BE2C (cell line): ENCODE measurements around the gene SOX15.

Source experiments
- DNase-seq: peaks from one replicate; pipeline ENCODE4 v3.0.0-alpha.2; 2020
- H3K27me3 ChIP-seq: fragments of 250-450 bp; sonication (Bioruptor Pico); 2 replicates; pipeline ENCODE4 v1.5.1; 2020; ENCODE audit warnings: mild to moderate bottlenecking
- H3K36me3 ChIP-seq: fragments of 250-450 bp; sonication (Bioruptor Pico); 2 replicates; pipeline ENCODE4 v1.5.1; 2020; ENCODE audit warnings: mild to moderate bottlenecking
- H3K4me1 ChIP-seq: fragments of 250-450 bp; sonication (Bioruptor Pico); 2 replicates; pipeline ENCODE4 v1.5.1; 2020
- H3K4me3 ChIP-seq: 2 replicates; pipeline ENCODE4 v1.5.1; 2011; ENCODE audit warnings: low read depth, low read length
- H3K9me3 ChIP-seq: fragments of 250-450 bp; sonication (Bioruptor Pico); 2 replicates; pipeline ENCODE4 v1.5.1; 2020
- CTCF ChIP-seq: IDR thresholded peaks from 2 replicates; pipeline ENCODE4 v1.5.1; 2012; ENCODE audit warnings: mild to moderate bottlenecking, low read depth, low read length

Gene SOX15

GRCh38 chr17:7550344-7550743 is 39.5 kb downstream of the SOX15 start:
- Histone ChIP-seq H3K4me3 (no peak overlapping the region), H3K27me3 (no peaks in the 10 kb centered on the region), H3K36me3 (no peaks in the 10 kb centered on the region), H3K9me3 (no peaks in the 10 kb centered on the region), H3K4me1 (no peaks in the 10 kb centered on the region)
- DNase-seq = no peak
- TF ChIP-seq CTCF = no peak

GRCh38 chr17:7549401-7550055 is 40.4 kb downstream of the SOX15 start:
- Histone ChIP-seq H3K9me3 (no peaks in the 10 kb centered on the region), H3K4me3 (no peak overlapping the region), H3K4me1 (no peaks in the 10 kb centered on the region), H3K27me3 (no peaks in the 10 kb centered on the region), H3K36me3 (no peaks in the 10 kb centered on the region)
- no peak for DNase-seq
- TF ChIP-seq CTCF = no peak

DNA sequence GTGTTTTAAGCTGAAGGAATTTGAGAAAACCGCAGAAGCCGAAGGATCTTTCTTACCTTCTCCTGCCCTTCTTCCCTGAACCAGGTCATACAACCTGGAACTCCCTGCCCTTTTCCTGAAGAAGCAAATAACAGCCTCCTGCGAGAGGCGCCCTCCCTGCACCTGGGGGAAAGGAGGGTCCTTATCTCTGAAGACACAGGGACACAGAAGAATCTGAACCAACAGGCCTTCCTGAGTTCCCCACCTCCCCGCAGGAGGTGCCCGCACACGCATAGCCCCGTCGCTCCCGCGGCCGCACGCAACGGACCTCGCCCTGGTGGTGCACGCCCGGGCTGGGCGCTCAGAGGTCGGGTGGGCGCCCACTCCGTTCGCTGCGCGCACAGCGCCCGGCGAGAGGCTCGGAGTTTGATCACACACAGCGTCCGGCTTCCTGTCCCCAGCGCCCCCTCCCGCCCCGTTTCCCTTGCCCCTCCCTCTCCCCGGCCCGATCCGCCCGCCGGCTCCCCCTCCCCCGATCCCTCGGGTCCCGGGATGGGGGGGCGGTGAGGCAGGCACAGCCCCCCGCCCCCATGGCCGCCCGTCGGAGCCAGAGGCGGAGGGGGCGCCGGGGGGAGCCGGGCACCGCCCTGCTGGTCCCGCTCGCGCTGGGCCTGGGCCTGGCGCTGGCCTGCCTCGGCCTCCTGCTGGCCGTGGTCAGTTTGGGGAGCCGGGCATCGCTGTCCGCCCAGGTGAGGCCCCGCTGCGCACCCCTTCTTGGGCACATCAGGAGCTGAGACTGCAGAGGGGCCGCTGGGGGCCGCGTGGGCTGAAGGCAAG is 41.1 kb downstream of the SOX15 start, which contains the start of gene TNFSF12:
Gene TNFSF12, plus strand, starts transcription at position 474 of the 816 bp plus-strand sequence. Its CDS starts 96 bp downstream, at position 570.
- H3K4me1 ChIP-seq = no peaks in the 10 kb centered on the region
- no peak within 1 kb of the TSS for H3K4me3 ChIP-seq
- no peak for DNase-seq

DNA sequence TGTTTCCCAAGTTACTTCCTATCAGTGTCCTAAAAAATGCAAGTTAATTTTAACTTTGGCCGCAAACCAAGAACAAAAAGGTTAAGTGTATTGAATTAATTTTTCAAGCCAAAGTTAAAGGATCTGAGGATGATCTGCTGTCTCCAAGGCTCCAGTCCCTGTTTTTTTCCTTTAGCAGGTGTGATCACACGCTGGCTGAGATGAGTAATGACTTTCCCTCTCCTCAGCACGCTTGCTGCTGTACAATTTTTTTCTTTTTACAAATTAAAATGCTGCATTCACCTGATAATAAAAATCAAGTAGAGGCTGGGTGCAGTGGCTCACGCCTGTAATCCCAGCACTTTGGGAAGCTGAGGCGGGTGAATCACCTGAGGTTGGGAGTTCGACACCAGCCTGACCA is 45.0 kb downstream of the SOX15 start:
- H3K9me3 ChIP-seq = no peaks in the 10 kb centered on the region
- H3K4me3 ChIP-seq = no peak overlapping the region
- H3K27me3 ChIP-seq = no peaks in the 10 kb centered on the region
- DNase-seq = no peak
- H3K4me1 ChIP-seq = no peaks in the 10 kb centered on the region
- no peak for TF ChIP-seq CTCF
- no peaks in the 10 kb centered on the region for H3K36me3 ChIP-seq

More for the DNA sequence above, 41.1 kb downstream of the SOX15 start, which contains the start of gene TNFSF12:
- Histone ChIP-seq H3K27me3 (no peaks in the 10 kb centered on the region), H3K9me3 (no peaks in the 10 kb centered on the region), H3K36me3 (no peaks in the 10 kb centered on the region)
- TF ChIP-seq CTCF = no peak

DNA sequence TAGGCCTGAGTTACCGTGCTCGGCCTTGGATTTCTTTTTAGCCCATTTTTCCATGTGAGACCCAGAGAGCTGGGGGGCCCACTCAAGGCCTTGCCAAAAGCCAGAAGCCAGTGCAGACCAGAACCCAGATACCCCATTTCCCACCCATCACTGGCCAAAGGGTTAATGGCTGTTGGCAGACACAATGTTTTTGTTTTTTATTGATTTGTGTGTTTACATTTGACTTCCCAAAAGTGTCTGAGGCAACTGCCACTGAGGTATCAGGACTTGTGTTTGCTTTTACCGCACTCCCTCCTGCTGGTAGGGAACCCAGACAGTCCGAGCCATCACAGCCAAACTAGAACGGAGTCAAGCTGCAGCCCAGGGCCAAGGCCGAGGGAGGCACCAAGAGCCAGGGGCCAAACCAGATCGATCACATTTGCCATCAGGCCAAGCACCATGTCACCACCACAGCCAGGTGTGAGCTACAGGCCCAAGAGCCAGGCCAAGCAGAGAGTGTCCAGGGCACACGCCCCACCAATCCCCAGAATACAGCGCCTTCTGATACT is 48.7 kb downstream of the SOX15 start:
- H3K27me3 ChIP-seq = no peaks in the 10 kb centered on the region
- no peaks in the 10 kb centered on the region for H3K36me3 ChIP-seq
- no peaks in the 10 kb centered on the region for H3K9me3 ChIP-seq
- H3K4me1 ChIP-seq = no peaks in the 10 kb centered on the region
- no peak for DNase-seq
- TF ChIP-seq CTCF = no peak
- no peak overlapping the region for H3K4me3 ChIP-seq
